Fibroblast of lung (primary cell): Measurements from ENCODE around the gene PALLD. TPM values are rescaled to one million over a fixed set of nuclear protein-coding genes. Genes with fewer than 3 reads are reported as not detected.
"Not testable (repeated sequence)": the region's sequence is repeated elsewhere in the genome, so short reads cannot be mapped to it uniquely, and the experiment has no call there.

ENCODE experiments used
- DNase-seq, 2 donors: peaks; one replicate each; pipeline versions ENCODE4 v3.0.0 to v3.0.0-alpha.2; 2010; ENCODE audit warnings: low read depth in 2 of 2
- H2AFZ ChIP-seq: 2 replicates; pipeline ENCODE4 v1.5.1; 2012; ENCODE audit warnings: low read length, control low read depth, inconsistent platforms
- H3K27ac ChIP-seq: 2 replicates; pipeline ENCODE4 v1.5.1; 2011; ENCODE audit warnings: low read length, control low read depth; ENCODE audit not compliant: insufficient read depth
- H3K27me3 ChIP-seq: 2 replicates; pipeline ENCODE4 v1.5.1; 2011; ENCODE audit warnings: mild to moderate bottlenecking, low read length; ENCODE audit not compliant: control insufficient read depth, insufficient read depth
- H3K36me3 ChIP-seq: 2 replicates; pipeline ENCODE4 v1.5.1; 2011; ENCODE audit warnings: low read length; ENCODE audit not compliant: control insufficient read depth, insufficient read depth
- H3K4me1 ChIP-seq: 2 replicates; pipeline ENCODE4 v1.5.1; 2011; ENCODE audit warnings: low read length; ENCODE audit not compliant: control insufficient read depth, insufficient read depth; ENCODE audit errors: extremely low read depth
- H3K4me2 ChIP-seq: 2 replicates; pipeline ENCODE4 v1.5.1; 2011; ENCODE audit warnings: low read length, control low read depth; ENCODE audit not compliant: insufficient read depth; ENCODE audit errors: extremely low read depth
- H3K4me3 ChIP-seq, 4 experiments: fragments of 200-600 bp in 1 of 4; sonication (generic) in 1 of 4; replicated peaks in 1 of 4; 2 replicates each; pipeline ENCODE4 v1.5.1; 2011 to 2016; ENCODE audit warnings: low read length in 4 of 4, low read depth in 3 of 4, mild to moderate bottlenecking in 3 of 4, control low read depth in 2 of 4, inconsistent platforms in 1 of 4, mixed read lengths in 1 of 4; ENCODE audit not compliant: insufficient read depth in 1 of 4; ENCODE audit errors: control extremely low read depth in 1 of 4
- H3K79me2 ChIP-seq: 2 replicates; pipeline ENCODE4 v1.5.1; 2012; ENCODE audit warnings: mild to moderate bottlenecking, low read length, inconsistent platforms; ENCODE audit not compliant: control insufficient read depth, insufficient read depth
- H3K9ac ChIP-seq: 2 replicates; pipeline ENCODE4 v1.5.1; 2011; ENCODE audit warnings: mild to moderate bottlenecking, low read length, control low read depth; ENCODE audit not compliant: insufficient read depth
- H3K9me3 ChIP-seq: 2 replicates; pipeline ENCODE4 v1.5.1; 2012; ENCODE audit warnings: low read depth, low read length; ENCODE audit not compliant: control insufficient read depth, insufficient read depth
- H4K20me1 ChIP-seq: 2 replicates; pipeline ENCODE4 v1.5.1; 2011; ENCODE audit warnings: low read length; ENCODE audit not compliant: control insufficient read depth, insufficient read depth; ENCODE audit errors: extremely low read depth
- CTCF ChIP-seq, 2 donors: IDR thresholded peaks in 1 of 2; conservative IDR thresholded peaks in 1 of 2; 1 replicate in 1 of 2; 2 replicates in 1 of 2; pipeline ENCODE4 v1.5.1; 2011 to 2012; ENCODE audit warnings: low read length in 2 of 2, control low read depth in 1 of 2, inconsistent platforms in 1 of 2, low read depth in 1 of 2, mild to moderate bottlenecking in 1 of 2
- EZH2 ChIP-seq: IDR thresholded peaks from 2 replicates; pipeline ENCODE4 v1.5.1; 2012; ENCODE audit warnings: low read length, control low read depth, mild to moderate bottlenecking; ENCODE audit errors: missing control alignments
- polyA plus RNA-seq, 2 donors: library from polyadenylated mRNA; depleted of rRNA in 1 of 2; stranded (reverse) in 1 of 2; unstranded in 1 of 2; fragments of >200 nt; gene quantifications; 2 replicates each; pipeline ENCODE4 v1.2.1, GENCODE V29; 2011 to 2012; ENCODE audit warnings: missing spikeins in 1 of 2
- total RNA-seq: library from RNA; depleted of rRNA; stranded (reverse); fragments of >200 nt; gene quantifications from 2 replicates; pipeline ENCODE4 v1.2.1, GENCODE V29; 2014

PALLD gene
- total and polyA plus RNA-seq, 2 donors (not counting 1 experiment from before 2014, with no cell fraction given) = 200 to 205 TPM

- Histone ChIP-seq H3K4me2 (no peak overlapping the region), H3K79me2 (no peaks in the 10 kb centered on the region), H2AFZ (no peak overlapping the region), H3K27me3 (no peaks in the 10 kb centered on the region), H3K4me1 (peaks cover 7% of the 10 kb centered on the region), H4K20me1 (no peaks in the 10 kb centered on the region), H3K9ac (no peak overlapping the region), H3K36me3 (no peaks in the 10 kb centered on the region), H3K27ac (no peak overlapping the region), H3K4me3 (no peak overlapping the region), H3K9me3 (no peaks in the 10 kb centered on the region)
- TF ChIP-seq EZH2 (no peak), CTCF (conservative IDR thresholded peaks at IDR 0.05 in 1 of 2, IDR thresholded peaks at IDR 0.05 in 1 of 2; ENCODE audit: low read depth in 1 of 2, low read length in 2 of 2) (no peak)
- DNase-seq = peak; percentile 6 to 11
Measured at GRCh38 chr4:168451331-168451730, 45.5 kb upstream of the PALLD start.

- peak; percentile 63 to 85 for DNase-seq
- no peaks in the 10 kb centered on the region for H3K36me3 ChIP-seq
- no peak for TF ChIP-seq EZH2
- TF ChIP-seq CTCF (conservative IDR thresholded peaks at IDR 0.05 in 1 of 2, IDR thresholded peaks at IDR 0.05 in 1 of 2; ENCODE audit: low read depth in 1 of 2, low read length in 2 of 2) = no peak
- H3K4me2 ChIP-seq = no peak overlapping the region
- no peaks in the 10 kb centered on the region for H4K20me1 ChIP-seq
- no peaks in the 10 kb centered on the region for H3K79me2 ChIP-seq
- no peaks in the 10 kb centered on the region for H3K9me3 ChIP-seq
- peaks cover 7% of the 10 kb centered on the region for H3K4me1 ChIP-seq
- H3K27ac ChIP-seq = no peak overlapping the region
- H3K4me3 ChIP-seq = no peak overlapping the region
- no peak overlapping the region for H2AFZ ChIP-seq
- no peak overlapping the region for H3K9ac ChIP-seq
- no peaks in the 10 kb centered on the region for H3K27me3 ChIP-seq
Measured at GRCh38 chr4:168451744-168452390, 45.0 kb upstream of the PALLD start.

- Histone ChIP-seq H3K4me1 (peaks cover 7% of the 10 kb centered on the region), H2AFZ (no peak overlapping the region), H3K36me3 (no peaks in the 10 kb centered on the region), H3K27ac (no peak overlapping the region), H3K9ac (no peak overlapping the region), H4K20me1 (no peaks in the 10 kb centered on the region), H3K4me2 (no peak overlapping the region), H3K27me3 (no peaks in the 10 kb centered on the region), H3K9me3 (no peaks in the 10 kb centered on the region), H3K4me3 (no peak overlapping the region), H3K79me2 (no peaks in the 10 kb centered on the region)
- TF ChIP-seq EZH2 (no peak), CTCF (conservative IDR thresholded peaks at IDR 0.05 in 1 of 2, IDR thresholded peaks at IDR 0.05 in 1 of 2; ENCODE audit: low read depth in 1 of 2, low read length in 2 of 2) (no peak)
- DNase-seq = no peak
Measured at GRCh38 chr4:168453146-168453545, 43.7 kb upstream of the PALLD start.

GRCh38 chr4:168458256-168458655 is 38.6 kb upstream of the PALLD start:
- H2AFZ ChIP-seq, H3K4me3 ChIP-seq, DNase-seq, H3K9me3 ChIP-seq, H3K9ac ChIP-seq, H3K36me3 ChIP-seq, H3K4me1 ChIP-seq, H3K27ac ChIP-seq, H3K4me2 ChIP-seq, H3K27me3 ChIP-seq, H3K79me2 ChIP-seq, H4K20me1 ChIP-seq: not testable (repeated sequence)
